ENCODE data around the gene BATF3.

DNA sequence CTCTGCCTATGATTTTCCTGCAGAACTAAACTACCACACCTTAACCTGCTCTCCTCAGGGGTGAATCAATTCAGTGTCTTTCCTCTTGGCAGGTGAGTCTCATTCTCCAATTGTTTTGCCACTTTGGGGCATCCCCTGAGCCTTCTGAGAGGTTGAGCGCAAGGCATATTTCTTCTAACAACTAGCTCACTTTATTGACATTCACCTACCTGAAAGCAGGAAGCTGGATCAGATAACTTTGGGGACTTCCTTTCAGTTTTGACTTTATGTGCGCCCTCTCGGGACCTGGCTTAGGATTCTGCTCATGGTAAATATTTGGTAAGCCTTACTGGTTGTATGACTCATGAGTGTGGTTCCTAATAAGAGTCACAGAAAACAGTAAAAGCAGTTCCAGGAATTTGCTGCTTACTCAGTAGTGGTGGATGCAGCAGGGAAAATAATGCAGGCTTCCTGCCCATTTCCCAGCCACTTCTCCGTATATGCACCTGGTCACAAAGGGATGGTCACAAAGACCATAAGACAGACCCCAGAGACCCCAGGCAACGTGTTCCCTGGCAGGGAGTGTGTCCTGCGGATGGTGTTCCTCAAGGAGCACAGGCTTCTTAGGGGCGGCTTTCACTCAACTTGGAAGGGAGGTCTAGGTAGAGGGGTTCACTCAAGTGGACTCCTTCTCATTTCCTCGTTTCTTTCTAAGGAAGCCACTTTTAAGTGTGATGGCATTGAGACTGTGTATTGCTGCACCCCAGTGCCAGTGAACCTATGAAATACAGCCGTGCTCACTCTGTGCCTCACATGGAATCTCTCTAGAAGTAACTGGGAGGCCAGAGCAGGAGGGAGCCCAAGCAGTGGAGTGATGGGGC lies 22.0 kb upstream of the BATF3 start:
- no peak for TF ChIP-seq CTCF (IDR thresholded peaks at IDR 0.05; ENCODE audit: low read depth, low read length)
- no peak for TF ChIP-seq EZH2phosphoT487 (IDR thresholded peaks at IDR 0.05; ENCODE audit: low read depth)
